Stimulated activated CD4-positive, alpha-beta T cell treated with anti-CD3 and anti-CD28 coated beads, TNF-alpha, amount 100 ng/mL, for 24 hours (primary cell): ENCODE results near the gene APBB1IP.
"Not testable (repeated sequence)": the region's sequence is repeated elsewhere in the genome, so short reads cannot be mapped to it uniquely, and the experiment has no call there.

Experiments used
- DNase-seq, 3 experiments: peaks; one replicate each; pipeline ENCODE4 v3.0.0-alpha.2; 2020; ENCODE audit warnings: low read depth in 3 of 3

APBB1IP gene, protein sequence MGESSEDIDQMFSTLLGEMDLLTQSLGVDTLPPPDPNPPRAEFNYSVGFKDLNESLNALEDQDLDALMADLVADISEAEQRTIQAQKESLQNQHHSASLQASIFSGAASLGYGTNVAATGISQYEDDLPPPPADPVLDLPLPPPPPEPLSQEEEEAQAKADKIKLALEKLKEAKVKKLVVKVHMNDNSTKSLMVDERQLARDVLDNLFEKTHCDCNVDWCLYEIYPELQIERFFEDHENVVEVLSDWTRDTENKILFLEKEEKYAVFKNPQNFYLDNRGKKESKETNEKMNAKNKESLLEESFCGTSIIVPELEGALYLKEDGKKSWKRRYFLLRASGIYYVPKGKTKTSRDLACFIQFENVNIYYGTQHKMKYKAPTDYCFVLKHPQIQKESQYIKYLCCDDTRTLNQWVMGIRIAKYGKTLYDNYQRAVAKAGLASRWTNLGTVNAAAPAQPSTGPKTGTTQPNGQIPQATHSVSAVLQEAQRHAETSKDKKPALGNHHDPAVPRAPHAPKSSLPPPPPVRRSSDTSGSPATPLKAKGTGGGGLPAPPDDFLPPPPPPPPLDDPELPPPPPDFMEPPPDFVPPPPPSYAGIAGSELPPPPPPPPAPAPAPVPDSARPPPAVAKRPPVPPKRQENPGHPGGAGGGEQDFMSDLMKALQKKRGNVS

DNA sequence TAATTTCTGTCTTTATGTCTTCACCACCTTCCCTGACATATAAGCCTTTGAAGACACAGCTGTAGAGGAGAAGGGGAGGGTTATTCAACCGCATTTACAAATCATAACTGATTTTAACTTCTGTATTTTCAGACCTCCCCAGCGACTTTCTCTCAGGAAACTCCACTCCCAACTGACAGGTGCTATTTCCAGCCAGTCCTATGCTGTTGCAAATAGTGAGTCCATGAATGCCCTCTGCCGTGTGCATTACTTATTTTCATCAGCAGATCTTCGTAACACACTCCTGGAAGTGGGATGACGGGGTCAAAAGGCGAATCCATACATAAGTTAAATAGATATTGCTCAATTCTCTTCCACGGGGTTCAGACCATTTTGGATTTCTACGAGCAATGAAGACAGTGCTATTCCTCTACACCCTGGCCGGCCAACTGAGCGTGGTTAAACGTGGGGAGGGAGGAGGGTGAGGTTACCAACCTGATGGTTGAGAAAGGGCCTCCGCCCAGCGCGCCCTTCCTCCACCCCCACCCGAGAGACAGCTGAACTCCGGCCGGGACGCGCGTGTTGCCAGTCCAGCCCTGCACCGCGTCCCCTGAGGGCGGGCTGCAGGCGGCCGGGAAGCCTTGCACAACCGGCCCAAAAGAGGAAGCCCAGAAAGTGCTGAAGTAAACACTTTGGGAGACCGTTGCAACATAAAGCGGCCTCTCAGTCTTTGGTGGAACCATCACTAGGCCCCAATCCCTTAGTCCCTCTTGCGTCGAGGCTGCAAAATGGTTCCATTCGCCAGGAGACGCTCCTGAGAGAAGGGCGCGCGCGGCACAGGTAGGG, at the start of gene APBB1IP:
APBB1IP (plus strand) TSS at position 705 of the 825 bp plus-strand sequence. CDS start 53,986 bp downstream, outside the sequence.
- peak in 2 of 3 experiments; percentile 19 to 47 for DNase-seq

DNA sequence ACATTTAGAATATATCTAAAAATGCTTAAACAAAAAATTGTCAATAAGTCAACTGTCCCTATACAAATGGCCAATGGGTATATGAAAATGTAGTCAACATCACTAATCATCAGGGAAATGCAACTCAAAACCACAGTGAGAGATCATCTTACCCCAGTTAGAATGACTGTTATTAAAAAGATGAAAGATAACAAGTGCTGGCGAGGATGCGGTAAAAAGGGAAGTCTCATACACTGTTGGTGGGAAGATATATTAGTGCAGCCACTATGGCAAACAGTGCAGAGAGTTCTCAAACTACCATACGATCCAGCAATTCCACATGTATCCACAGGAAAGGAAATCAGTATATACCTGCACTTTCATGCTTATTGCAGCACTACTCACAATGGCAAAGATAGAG, 48.6 kb upstream of the APBB1IP start:
- DNase-seq: no peak

DNA sequence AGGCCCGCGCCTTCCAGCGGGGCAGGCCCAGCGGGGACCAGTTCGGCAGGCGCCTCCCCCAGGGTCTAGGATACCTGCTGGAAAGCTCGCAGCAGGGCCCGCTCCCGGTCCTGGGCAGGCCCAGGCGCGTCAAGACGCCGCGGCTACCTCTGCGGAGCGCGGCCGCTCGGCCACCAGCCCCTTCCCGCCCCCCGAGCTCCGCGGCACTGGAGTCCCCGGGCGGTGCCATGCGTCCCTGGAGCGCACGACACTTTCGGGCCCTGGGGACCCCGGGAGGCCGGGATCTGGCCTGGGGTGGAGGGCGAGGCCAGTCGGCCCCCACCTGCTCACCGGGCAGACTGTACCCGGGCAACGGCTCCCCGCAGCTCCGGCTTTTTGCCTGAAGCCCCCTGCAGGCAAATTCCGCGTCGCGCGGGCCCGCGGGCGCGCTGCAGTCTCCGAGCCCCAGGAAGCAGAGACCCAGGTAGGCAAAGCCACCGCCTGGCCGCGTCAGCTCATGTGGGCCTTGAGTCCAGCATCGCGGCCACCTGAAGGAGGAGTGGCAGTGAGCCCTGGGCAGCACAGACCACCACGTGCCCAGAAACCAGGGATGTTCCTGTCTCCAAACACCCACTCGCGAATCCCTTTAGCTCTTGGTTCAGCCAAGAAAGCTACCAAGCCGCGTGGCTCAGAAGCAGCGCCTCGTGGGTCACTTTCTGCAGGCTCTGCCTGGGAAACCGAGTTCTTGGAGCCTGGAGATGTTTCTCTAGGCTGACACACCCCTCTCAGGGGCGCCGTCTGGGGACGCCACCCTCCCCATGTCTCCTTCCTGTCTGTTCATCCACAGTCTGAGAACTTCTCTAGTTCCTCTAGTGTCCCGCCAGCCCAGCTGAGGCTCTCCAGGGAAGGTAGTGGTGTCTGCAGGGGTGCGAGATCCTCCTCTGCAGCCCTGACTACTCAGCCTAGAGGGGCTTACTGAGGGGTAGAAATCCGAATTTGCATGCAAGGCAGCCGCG, 46.1 kb upstream of the APBB1IP start:
- no peak for DNase-seq

DNA sequence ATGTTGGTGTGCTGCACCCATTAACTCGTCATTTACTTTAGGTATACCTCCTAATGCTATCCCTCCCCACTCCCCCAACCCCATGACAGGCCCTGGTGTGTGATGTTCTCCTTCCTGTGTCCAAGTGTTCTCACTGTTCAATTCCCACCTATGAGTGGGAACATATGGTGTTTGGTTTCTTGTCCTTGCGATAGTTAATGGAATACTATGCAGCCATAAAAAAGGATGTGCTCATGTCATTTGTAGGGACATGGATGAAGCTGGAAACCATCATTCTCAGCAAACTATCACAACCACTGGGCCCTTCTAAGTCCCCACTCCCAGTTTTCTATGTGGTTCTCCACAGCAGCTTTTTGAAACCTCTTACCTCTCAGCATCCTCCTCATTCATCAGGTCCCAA, 39.8 kb upstream of the APBB1IP start:
- not testable (repeated sequence) for DNase-seq

DNA sequence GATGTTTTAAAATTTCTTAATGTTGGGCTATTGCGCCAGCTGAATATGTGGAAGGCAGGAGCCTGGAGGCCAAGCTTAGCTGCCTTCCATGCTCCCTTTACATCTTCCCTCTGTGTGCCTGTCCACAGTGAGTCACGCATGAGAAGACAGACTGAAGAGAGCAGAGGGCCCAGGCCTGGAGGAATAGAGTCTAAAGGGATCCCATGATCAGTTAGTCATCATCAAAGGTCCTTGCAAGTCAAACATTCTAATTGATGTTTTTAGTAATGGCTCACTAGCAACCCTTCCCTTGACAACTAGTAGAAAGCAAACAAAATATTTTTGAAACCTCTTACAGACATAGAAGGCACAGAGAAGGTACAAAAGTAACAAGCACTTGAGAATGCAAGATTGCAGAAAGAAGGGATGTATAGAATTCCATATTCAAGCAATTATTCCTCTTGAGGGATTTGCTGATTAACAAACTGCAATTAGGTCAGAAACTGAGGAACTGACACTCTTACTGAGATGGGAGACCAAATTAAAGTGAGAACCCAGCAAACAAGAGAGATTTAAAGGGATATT, 30.7 kb upstream of the APBB1IP start:
- no peak for DNase-seq

DNA sequence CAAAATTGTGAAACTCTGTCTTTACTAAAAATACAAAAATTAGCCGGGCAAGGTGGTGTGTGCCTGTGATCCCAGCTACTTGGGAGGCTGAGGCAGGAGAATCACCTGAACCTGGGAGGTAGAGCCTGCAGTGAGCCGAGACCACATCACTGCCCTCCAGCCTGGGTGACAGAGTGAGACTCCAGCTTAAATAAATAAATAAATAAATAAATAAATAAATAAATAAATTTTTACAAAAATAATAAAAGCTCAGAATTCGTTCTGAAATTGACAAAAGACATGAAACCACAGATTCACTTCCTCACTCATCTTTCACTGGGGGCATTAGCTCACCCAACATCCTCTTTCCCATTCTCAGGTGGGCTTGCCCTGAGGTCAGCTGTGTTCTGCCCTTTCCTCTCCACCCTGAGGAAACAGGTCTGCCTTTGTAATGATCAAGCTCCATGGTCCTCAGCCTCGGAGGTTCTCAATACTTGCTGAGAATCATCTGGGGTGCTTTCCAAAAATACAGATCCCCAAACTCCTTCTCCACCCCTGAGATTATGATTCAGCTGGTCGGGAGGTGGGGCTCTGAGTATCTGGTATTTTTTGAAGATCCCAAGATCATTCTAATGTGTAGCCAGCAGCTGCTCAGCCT, 29.2 kb upstream of the APBB1IP start:
- DNase-seq: no peak

DNA sequence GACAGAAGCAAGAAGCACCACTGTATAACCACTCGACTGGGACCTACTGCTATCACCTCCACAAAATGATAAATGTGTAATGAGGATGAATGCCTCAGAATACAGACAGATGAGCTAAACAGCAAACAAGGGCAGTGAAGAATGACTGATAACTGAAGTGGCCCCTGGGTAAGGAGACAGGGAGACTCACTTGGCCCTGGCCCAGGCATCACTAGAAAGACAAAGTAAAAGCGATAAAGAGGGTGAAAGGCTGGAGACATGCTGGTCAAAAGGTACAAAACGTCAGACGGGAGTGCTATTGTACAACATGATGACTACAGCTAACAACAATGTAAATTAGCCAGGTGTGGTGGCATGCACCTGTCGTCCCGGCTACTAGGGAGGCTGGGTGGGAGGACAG, 27.8 kb upstream of the APBB1IP start:
- DNase-seq: no peak

DNA sequence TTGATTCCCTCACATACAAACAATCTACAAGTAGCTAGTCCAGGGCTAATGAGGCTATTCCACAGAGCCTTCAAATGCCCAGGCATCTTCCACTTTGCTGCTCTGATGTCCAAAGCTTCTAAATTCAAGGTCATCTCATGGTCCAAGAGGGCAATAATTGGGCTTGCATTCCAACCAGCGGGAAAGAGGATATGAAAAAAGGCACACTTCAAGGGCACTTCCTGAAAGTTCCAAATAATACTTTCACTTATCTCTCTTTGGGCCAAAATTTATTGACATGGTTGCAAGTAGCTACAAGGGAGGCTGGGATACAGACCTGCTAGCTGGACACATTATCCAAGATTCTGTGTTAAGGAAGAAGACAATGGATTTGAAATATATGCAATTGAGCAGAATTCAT, 25.2 kb upstream of the APBB1IP start:
- DNase-seq: no peak

DNA sequence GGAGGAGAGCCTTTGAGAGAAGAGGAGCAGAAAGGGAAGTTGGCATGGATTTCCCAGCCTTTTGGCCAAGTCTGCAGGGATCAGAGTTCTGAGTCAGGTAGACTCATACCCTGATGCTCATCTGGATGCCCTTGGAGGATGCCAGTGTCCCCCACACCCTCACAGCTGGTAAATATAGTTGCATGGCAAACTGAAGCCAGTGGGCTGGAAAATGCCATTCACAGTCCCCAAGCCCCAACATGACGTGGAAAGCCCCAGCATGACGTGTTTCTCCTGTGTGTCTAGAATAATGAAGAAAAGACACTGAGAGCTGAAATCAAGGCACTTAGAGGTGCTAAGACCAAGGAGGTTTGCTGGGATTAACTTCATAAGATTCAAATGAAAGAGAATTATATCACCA, 24.8 kb upstream of the APBB1IP start:
- no peak for DNase-seq

DNA sequence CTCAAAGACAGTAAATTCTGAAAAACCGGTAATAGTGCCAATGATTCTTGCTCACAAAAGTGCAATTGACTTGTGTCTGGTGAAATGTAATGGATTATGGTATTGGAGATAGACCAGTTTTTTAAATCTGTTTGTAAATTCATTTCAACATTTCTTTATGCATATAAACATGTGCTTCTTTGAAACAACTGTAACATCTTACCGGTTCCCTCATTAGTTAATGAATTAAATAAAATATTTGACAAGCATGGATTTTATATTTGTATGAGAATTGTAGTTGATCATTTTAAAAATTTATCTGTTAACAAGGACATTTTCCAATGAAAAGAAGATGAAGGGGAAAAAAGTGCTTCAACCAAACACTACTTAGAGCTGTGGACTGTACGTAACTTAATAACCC, 21.0 kb upstream of the APBB1IP start:
- no peak for DNase-seq

DNA sequence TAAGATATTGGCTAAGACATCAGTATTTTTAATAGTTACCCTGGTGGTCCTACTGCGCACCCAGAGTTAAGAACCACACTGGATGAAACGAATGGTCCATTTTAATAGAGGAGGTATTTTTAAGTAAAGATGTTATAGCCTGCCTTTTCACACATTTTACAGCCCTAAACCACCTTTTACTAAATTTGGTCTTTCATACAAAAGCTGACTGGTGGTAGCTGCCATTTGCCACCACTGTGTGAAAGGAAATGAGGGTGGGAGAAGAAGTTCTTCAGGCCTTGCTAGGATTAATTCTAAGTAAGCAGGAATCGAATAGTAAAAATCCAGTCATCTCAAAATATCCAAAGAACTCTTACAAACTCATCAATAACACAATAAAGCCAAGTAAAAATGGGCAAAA, 15.2 kb upstream of the APBB1IP start:
- DNase-seq: no peak

DNA sequence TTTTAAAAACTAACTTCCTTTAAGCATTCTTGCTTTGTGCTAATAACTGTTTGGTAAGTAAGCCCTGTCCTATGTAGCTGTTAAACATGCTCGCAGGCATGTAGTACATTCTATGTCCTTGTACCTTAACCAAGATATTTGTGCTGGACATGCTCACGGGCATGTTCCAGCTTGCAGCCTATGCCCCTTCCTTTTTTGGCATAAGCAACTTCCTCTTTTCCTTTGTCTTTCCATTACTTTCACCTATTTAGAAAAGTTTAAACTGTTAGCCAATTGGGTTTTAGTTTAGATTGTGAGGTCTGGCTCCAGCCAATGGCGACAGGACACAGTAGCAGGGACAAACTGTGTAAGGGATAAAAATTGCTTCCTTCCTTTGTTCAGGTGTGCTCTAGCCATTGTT, 14.4 kb upstream of the APBB1IP start:
- DNase-seq: no peak

DNA sequence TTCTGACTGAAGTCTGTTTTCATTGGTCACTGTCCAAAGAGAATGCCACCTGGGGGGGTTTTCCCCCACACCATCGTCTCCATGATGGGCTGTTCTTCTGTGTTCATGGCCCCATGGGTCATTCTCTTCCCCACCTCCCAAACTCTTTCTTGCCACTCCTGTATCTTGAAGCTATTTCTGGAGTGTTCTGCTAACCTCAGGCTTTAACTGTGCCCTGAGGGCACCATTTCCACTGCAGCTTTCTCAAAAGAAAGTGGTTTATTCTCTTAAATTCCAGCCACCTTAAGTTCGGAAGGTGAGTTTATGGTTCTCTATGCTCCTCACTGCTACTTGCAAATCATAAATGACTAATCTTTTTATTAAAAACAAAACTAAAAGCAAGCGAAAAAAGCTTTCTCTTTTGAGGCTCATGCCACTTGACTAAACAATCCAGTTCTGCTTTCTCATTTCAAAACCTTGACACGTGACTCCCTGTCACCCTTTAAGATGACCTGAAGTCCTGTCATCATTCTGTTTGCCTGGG, 7.4 kb upstream of the APBB1IP start:
- no peak for DNase-seq

DNA sequence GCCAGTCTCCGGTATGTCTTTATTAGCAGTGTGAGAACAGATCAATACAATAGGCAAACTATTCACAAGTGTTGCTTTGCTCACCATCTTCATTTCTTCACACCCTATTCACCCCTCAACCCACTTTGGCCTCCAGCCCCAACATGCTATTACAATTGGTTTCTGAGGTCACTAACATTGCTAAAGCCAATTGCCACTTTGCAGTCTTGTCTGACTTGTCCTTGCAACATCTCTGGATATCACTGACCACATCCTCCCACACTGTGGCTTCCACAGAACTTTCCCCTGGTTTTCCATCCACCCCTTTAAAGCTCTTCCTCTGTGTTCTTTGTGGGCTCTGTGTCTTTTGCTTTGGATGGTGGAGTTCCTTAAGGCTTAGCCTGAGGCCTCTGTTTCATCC, 5.2 kb upstream of the APBB1IP start:
- no peak for DNase-seq

DNA sequence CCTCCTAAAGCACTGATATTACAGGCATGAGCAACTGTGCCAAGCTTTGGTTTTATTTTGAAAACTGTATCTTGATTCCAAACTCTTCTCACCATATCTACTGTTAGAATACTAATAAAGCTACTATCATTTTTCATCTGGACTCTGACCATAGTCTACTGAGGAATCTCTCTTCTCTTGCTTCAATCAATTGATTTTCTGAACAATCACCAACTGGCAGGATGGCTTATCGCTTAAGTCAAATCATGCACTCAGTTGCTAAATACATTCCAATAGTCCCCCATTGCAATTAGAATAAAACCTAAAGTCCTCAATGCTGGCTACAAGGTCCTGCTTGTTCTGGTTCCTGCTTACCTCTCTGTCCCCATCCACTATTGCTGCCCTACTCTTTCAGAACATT, 2.3 kb upstream of the APBB1IP start:
- DNase-seq: no peak

DNA sequence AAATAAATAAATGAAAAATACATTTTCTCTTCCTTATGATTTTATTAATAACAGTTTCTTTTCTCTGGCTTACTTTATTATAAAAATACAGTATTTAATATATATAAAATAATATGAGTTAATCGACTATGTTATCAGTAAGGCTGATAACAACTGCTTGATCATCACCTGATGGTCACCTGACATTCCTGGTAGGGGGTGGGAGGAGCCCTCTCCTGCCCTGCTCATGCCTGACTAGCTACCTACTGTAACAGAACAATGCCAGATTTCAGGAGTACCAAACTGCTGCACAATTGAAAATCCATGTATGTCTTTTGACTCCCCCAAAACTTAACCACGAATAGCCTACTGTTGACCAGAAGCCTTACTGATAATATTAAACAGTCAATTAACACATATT, 1.3 kb upstream of the APBB1IP start:
- no peak for DNase-seq

DNA sequence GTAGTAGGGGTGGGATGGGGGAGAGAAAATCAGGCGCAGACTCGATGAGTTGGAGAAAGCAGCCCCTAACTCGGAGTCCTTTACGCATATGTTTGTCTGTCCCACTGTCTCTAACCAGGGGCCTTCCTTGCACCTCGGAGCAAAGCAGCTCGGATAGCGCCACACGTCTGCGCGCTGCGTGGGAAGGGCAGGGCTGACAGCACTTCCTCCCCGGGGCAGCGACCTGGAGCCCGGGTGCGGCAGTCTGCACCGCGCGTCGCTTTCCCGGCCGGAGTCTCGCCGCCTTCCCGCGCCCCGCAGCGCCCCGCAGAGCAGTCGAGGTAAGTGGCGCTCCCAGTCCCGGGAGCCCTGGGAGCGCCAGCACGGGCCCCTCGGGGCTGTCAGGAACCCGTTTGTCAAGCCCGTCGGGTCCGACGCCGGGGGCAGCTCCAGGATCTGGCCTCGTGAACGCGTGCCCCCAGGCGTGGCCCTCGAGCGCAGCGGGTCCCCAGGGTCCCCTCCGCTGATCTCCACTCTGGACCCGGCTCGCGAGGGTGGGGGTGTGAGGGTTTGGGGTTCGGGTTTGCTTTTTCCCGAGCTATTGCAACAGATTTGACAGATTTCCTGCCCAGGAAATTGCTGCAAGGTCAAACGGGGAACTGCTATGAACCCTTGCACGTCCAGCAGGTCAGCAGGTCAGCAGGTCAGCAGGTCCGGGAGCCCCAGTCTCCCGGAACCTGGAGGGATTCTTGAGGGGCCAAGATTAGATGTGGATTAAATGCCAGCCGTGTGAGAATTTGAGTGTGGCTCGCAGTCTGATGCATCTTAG, 597 bp downstream of the APBB1IP start:
- peak; percentile 54 to 75 (median 66) for DNase-seq

DNA sequence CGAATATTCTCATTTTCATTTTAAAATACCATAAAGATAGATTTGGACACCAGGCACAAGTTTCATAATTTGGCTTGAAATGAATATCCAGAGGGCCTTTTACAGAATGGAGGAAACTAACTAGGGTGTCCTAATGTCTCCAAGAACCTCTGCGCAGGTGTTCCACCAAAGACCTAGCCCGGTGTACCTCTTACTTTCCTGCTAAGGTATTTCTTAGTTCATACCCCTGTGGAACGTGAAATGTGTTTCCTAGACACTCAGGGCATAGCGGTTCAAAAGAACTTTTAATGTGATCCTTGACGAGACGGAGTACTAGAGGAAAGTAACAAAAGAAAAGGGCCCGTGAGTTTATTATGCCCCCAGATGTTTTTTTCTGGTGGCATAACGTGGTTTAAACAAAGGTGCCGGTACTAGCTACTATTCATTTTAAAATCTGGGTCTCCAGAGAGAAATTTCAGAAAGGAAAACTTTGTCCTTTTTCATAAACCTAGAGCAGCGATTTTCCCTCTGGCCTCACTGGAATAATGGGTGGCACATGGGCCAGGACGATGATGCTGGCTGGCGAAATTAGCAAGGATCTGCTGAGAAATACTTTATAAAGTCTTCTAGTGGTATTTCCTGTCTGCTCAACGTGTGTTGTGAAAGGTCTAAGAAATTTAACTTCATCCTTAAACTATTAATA, 1.4 kb downstream of the APBB1IP start:
- DNase-seq: no peak

DNA sequence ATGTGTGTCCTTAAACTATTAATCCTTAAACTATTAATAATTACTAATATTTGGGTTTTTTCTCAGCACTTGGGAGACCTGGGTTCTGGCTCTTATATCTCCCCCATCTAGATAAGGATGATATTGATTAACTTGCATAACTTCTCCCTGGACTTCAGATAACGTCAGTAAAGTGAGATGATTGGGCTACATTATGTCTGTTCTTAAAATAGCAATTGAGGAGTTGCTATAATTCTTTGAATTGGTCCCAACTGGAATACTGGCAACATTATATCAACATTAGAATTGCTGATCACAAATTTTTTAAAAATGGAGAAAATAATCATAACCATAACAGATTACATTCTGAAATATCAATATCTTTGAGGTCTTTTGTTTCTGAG, 1.9 kb downstream of the APBB1IP start:
- no peak for DNase-seq
